GM12892 (cell line): ENCODE measurements around the gene GAS6.

Experiments
- POLR2A ChIP-seq: IDR thresholded peaks from 2 replicates; pipeline ENCODE4 v1.6.1; 2011; ENCODE audit warnings: low read depth, low read length, control low read depth
- POLR2AphosphoS5 ChIP-seq: IDR thresholded peaks from 2 replicates; pipeline ENCODE4 v1.6.1; 2011; ENCODE audit warnings: low read depth, low read length, control low read depth

DNA sequence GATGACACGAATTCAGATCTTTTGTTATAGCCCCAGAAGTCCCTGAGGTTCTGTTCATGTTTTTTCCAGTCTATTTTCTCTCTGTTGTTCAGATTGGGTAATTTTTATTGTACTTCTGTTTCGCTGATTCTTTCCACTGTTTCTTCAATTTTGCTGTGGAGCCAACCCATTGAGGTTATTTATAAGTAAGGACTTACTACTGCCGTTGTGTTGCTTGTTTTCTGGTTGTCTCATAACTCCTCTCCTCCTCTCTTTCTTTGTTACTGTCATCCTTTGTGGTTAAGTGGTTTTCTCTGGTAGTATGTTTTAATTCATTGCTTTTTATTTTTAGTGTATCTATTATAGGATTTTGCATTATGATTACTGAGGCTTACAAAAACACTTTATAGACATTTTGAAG lies 48.7 kb upstream of the GAS6 start:
- TF ChIP-seq POLR2AphosphoS5 (no peak), POLR2A (no peak)
